H1 (cell line): Measurements from ENCODE around the gene COL26A1. TPM values are rescaled to one million over a fixed set of nuclear protein-coding genes. Genes with fewer than 3 reads are reported as not detected.

ENCODE experiments used
- CHD7 ChIP-seq: fragments of 300-600 bp; sonication (generic); IDR thresholded peaks from 2 replicates; pipeline ENCODE4 v1.7.1; 2012; ENCODE audit warnings: low read length, moderate library complexity, mild to moderate bottlenecking, inconsistent platforms; ENCODE audit not compliant: insufficient replicate concordance
- EGR1 ChIP-seq: IDR thresholded peaks from 2 replicates; pipeline ENCODE4 v1.6.1; 2011; ENCODE audit warnings: low read depth, low read length, borderline replicate concordance
- JUN ChIP-seq: IDR thresholded peaks from 2 replicates; pipeline ENCODE4 v1.6.1; 2011; ENCODE audit warnings: low read depth, mild to moderate bottlenecking, improper control_type of control experiment, low read length
- TCF12 ChIP-seq: IDR thresholded peaks from 2 replicates; pipeline ENCODE4 v1.6.1; 2011; ENCODE audit warnings: low read depth, mild to moderate bottlenecking, low read length
- polyA plus RNA-seq, 7 experiments: library from polyadenylated mRNA; depleted of rRNA in 3 of 7; stranded (reverse) in 5 of 7; unstranded in 2 of 7; fragments of >200 nt in 5 of 7; fragments of 200-250 nt in 2 of 7; gene quantifications; 1 replicate in 5 of 7; 2 replicates in 1 of 7; 4 replicates in 1 of 7; pipeline versions ENCODE4 v1.2.1 to v1.2.3, GENCODE V29; 2011 to 2013; ENCODE audit warnings: missing spikeins in 2 of 7, mixed read lengths in 2 of 7
- total RNA-seq: library from RNA; stranded (reverse); fragmentation: NEBNext Ultra II Directional; extraction: Animal tissue kit (Norgen Biotek cat#: 25700); gene quantifications from 2 replicates; pipeline ENCODE4 v1.2.1, GENCODE V29; 2021
- TF ChIP-seq, protein P1 (sequence below), 3 experiments: IDR thresholded peaks; 1 replicate in 2 of 3; 2 replicates in 1 of 3; pipeline versions ENCODE4 v1.5.1 to v1.6.1; 2011; ENCODE audit warnings: low read length in 3 of 3, mild to moderate bottlenecking in 3 of 3, inconsistent platforms in 2 of 3, low read depth in 1 of 3, moderate library complexity in 1 of 3; ENCODE audit not compliant: insufficient read depth in 1 of 3; ENCODE audit errors: control extremely low read depth in 1 of 3
- TF ChIP-seq, protein P2 (sequence below): IDR thresholded peaks from 2 replicates; pipeline ENCODE4 v1.6.1; 2011; ENCODE audit warnings: low read length, improper control_type of control experiment

Gene COL26A1
- total and polyA plus RNA-seq, 2 of the 8 experiments (the other 6 are each of a cell fraction or from before 2014, with no cell fraction given): 51.1 to 68.8 TPM

DNA sequence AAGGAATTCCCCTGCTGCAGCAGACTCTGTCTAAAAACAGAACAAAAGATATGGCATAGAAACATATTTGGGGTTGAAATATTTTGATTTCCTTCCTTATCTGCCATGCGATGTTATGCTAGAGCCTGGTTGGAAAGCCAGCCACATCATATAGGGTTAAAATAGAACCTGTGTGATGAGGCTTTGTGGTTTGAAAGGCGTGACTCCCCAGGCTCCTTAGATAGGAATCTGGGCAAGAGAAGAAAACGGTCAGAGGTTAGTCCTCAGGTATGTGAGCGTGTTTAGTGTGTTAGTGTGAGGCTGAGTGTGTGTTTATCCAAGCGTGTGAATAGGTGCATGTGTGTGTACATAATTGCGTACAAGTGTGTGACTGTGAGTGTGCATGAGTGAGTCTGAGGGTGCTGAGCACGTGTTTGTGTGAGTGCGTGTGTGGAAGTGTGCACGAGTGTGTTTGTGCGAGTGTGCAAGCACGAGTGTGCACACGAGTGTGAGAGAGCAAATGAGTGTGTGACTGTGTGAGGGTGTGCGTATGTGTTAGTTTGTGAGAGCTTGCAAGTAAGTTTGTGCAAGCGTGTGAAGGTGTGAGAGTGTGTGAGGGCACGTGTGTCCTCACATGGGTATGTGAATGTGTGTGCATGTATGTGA lies 79.9 kb downstream of the COL26A1 start (continued):
- TF ChIP-seq CHD7 (no peak), TCF12 (no peak), EGR1 (no peak), JUN (no peak)
- TF ChIP-seq, protein P1, sequence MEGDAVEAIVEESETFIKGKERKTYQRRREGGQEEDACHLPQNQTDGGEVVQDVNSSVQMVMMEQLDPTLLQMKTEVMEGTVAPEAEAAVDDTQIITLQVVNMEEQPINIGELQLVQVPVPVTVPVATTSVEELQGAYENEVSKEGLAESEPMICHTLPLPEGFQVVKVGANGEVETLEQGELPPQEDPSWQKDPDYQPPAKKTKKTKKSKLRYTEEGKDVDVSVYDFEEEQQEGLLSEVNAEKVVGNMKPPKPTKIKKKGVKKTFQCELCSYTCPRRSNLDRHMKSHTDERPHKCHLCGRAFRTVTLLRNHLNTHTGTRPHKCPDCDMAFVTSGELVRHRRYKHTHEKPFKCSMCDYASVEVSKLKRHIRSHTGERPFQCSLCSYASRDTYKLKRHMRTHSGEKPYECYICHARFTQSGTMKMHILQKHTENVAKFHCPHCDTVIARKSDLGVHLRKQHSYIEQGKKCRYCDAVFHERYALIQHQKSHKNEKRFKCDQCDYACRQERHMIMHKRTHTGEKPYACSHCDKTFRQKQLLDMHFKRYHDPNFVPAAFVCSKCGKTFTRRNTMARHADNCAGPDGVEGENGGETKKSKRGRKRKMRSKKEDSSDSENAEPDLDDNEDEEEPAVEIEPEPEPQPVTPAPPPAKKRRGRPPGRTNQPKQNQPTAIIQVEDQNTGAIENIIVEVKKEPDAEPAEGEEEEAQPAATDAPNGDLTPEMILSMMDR (IDR thresholded peaks at IDR 0.05; ENCODE audit: control extremely low read depth in 1 of 3, insufficient read depth in 1 of 3, low read depth in 1 of 3, low read length in 3 of 3): no peak
- TF ChIP-seq, protein P2, sequence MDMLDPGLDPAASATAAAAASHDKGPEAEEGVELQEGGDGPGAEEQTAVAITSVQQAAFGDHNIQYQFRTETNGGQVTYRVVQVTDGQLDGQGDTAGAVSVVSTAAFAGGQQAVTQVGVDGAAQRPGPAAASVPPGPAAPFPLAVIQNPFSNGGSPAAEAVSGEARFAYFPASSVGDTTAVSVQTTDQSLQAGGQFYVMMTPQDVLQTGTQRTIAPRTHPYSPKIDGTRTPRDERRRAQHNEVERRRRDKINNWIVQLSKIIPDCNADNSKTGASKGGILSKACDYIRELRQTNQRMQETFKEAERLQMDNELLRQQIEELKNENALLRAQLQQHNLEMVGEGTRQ: no peak
